ENCODE data around the gene SFTPB.
"Not testable (repeated sequence)": the region's sequence is repeated elsewhere in the genome, so short reads cannot be mapped to it uniquely, and the experiment has no call there.

The SFTPB gene

GRCh38 chr2:85659324-85659981, 8.5 kb downstream of the SFTPB start:
- DNase-seq (ENCODE audit: low spot score) = no peak
- in situ Hi-C loops (cut with MboI; ENCODE audit: low sequenced_read_pairs, unreplicated experiment) = no loop called here
- TF ChIP-seq CTCF (IDR thresholded peaks at IDR 0.05; ENCODE audit: borderline replicate concordance, control extremely low read depth, extremely low read depth, insufficient read depth, missing control alignments) = no peak

GRCh38 chr2:85657399-85657798, 10.6 kb downstream of the SFTPB start:
- in situ Hi-C loops (cut with MboI; ENCODE audit: low sequenced_read_pairs, unreplicated experiment); DNase-seq (ENCODE audit: low spot score): not testable (repeated sequence)

GRCh38 chr2:85656468-85656867, 11.5 kb downstream of the SFTPB start:
- no peak for DNase-seq (ENCODE audit: low spot score)
- no peak for TF ChIP-seq CTCF (IDR thresholded peaks at IDR 0.05; ENCODE audit: borderline replicate concordance, control extremely low read depth, extremely low read depth, insufficient read depth, missing control alignments)
- in situ Hi-C loops (cut with MboI; ENCODE audit: low sequenced_read_pairs, unreplicated experiment) = no loop called here

GRCh38 chr2:85655961-85656417, 12.0 kb downstream of the SFTPB start:
- no peak for DNase-seq (ENCODE audit: low spot score)

GRCh38 chr2:85653996-85654395, 14.0 kb downstream of the SFTPB start:
- no peak for TF ChIP-seq CTCF (IDR thresholded peaks at IDR 0.05; ENCODE audit: borderline replicate concordance, control extremely low read depth, extremely low read depth, insufficient read depth, missing control alignments)
- in situ Hi-C loops (cut with MboI; ENCODE audit: low sequenced_read_pairs, unreplicated experiment) = no loop called here
- DNase-seq (ENCODE audit: low spot score) = no peak

More at GRCh38 chr2:85655961-85656417, 12.0 kb downstream of the SFTPB start:
- in situ Hi-C loops (cut with MboI; ENCODE audit: low sequenced_read_pairs, unreplicated experiment) = no loop called here
- TF ChIP-seq CTCF (IDR thresholded peaks at IDR 0.05; ENCODE audit: borderline replicate concordance, control extremely low read depth, extremely low read depth, insufficient read depth, missing control alignments) = no peak

- no peak for DNase-seq (ENCODE audit: low spot score)
- TF ChIP-seq CTCF (IDR thresholded peaks at IDR 0.05; ENCODE audit: borderline replicate concordance, control extremely low read depth, extremely low read depth, insufficient read depth, missing control alignments) = no peak
- in situ Hi-C loops (cut with MboI; ENCODE audit: low sequenced_read_pairs, unreplicated experiment) = no loop called here
Observed at GRCh38 chr2:85652056-85652455, 15.9 kb downstream of the SFTPB start.

- in situ Hi-C loops (cut with MboI; ENCODE audit: low sequenced_read_pairs, unreplicated experiment) = no loop called here
- DNase-seq (ENCODE audit: low spot score) = no peak
- no peak for TF ChIP-seq CTCF (IDR thresholded peaks at IDR 0.05; ENCODE audit: borderline replicate concordance, control extremely low read depth, extremely low read depth, insufficient read depth, missing control alignments)
Observed at GRCh38 chr2:85651097-85651496, 16.9 kb downstream of the SFTPB start.

Data from GM13976 (cell line).